Fibroblast of lung (primary cell): ENCODE data around the gene GCAT. TPM values are rescaled to one million over a fixed set of nuclear protein-coding genes. Genes with fewer than 3 reads are reported as not detected.
"Not testable (repeated sequence)": the region's sequence is repeated elsewhere in the genome, so short reads cannot be mapped to it uniquely, and the experiment has no call there.

ENCODE experiments used
- DNase-seq, 2 donors: peaks; one replicate each; pipeline versions ENCODE4 v3.0.0 to v3.0.0-alpha.2; 2010; ENCODE audit warnings: low read depth in 2 of 2
- H2AFZ ChIP-seq: 2 replicates; pipeline ENCODE4 v1.5.1; 2012; ENCODE audit warnings: low read length, control low read depth, inconsistent platforms
- H3K27ac ChIP-seq: 2 replicates; pipeline ENCODE4 v1.5.1; 2011; ENCODE audit warnings: low read length, control low read depth; ENCODE audit not compliant: insufficient read depth
- H3K27me3 ChIP-seq: 2 replicates; pipeline ENCODE4 v1.5.1; 2011; ENCODE audit warnings: mild to moderate bottlenecking, low read length; ENCODE audit not compliant: control insufficient read depth, insufficient read depth
- H3K36me3 ChIP-seq: 2 replicates; pipeline ENCODE4 v1.5.1; 2011; ENCODE audit warnings: low read length; ENCODE audit not compliant: control insufficient read depth, insufficient read depth
- H3K4me1 ChIP-seq: 2 replicates; pipeline ENCODE4 v1.5.1; 2011; ENCODE audit warnings: low read length; ENCODE audit not compliant: control insufficient read depth, insufficient read depth; ENCODE audit errors: extremely low read depth
- H3K4me2 ChIP-seq: 2 replicates; pipeline ENCODE4 v1.5.1; 2011; ENCODE audit warnings: low read length, control low read depth; ENCODE audit not compliant: insufficient read depth; ENCODE audit errors: extremely low read depth
- H3K4me3 ChIP-seq, 4 experiments: fragments of 200-600 bp in 1 of 4; sonication (generic) in 1 of 4; replicated peaks in 1 of 4; 2 replicates each; pipeline ENCODE4 v1.5.1; 2011 to 2016; ENCODE audit warnings: low read length in 4 of 4, low read depth in 3 of 4, mild to moderate bottlenecking in 3 of 4, control low read depth in 2 of 4, inconsistent platforms in 1 of 4, mixed read lengths in 1 of 4; ENCODE audit not compliant: insufficient read depth in 1 of 4; ENCODE audit errors: control extremely low read depth in 1 of 4
- H3K79me2 ChIP-seq: 2 replicates; pipeline ENCODE4 v1.5.1; 2012; ENCODE audit warnings: mild to moderate bottlenecking, low read length, inconsistent platforms; ENCODE audit not compliant: control insufficient read depth, insufficient read depth
- H3K9ac ChIP-seq: 2 replicates; pipeline ENCODE4 v1.5.1; 2011; ENCODE audit warnings: mild to moderate bottlenecking, low read length, control low read depth; ENCODE audit not compliant: insufficient read depth
- H3K9me3 ChIP-seq: 2 replicates; pipeline ENCODE4 v1.5.1; 2012; ENCODE audit warnings: low read depth, low read length; ENCODE audit not compliant: control insufficient read depth, insufficient read depth
- H4K20me1 ChIP-seq: 2 replicates; pipeline ENCODE4 v1.5.1; 2011; ENCODE audit warnings: low read length; ENCODE audit not compliant: control insufficient read depth, insufficient read depth; ENCODE audit errors: extremely low read depth
- CTCF ChIP-seq, 2 donors: IDR thresholded peaks in 1 of 2; conservative IDR thresholded peaks in 1 of 2; 1 replicate in 1 of 2; 2 replicates in 1 of 2; pipeline ENCODE4 v1.5.1; 2011 to 2012; ENCODE audit warnings: low read length in 2 of 2, control low read depth in 1 of 2, inconsistent platforms in 1 of 2, low read depth in 1 of 2, mild to moderate bottlenecking in 1 of 2
- EZH2 ChIP-seq: IDR thresholded peaks from 2 replicates; pipeline ENCODE4 v1.5.1; 2012; ENCODE audit warnings: low read length, control low read depth, mild to moderate bottlenecking; ENCODE audit errors: missing control alignments
- polyA plus RNA-seq, 2 donors: library from polyadenylated mRNA; depleted of rRNA in 1 of 2; stranded (reverse) in 1 of 2; unstranded in 1 of 2; fragments of >200 nt; gene quantifications; 2 replicates each; pipeline ENCODE4 v1.2.1, GENCODE V29; 2011 to 2012; ENCODE audit warnings: missing spikeins in 1 of 2
- total RNA-seq: library from RNA; depleted of rRNA; stranded (reverse); fragments of >200 nt; gene quantifications from 2 replicates; pipeline ENCODE4 v1.2.1, GENCODE V29; 2014

GCAT gene
- total and polyA plus RNA-seq, 2 donors (not counting 1 experiment from before 2014, with no cell fraction given) = 6.6 to 11.9 TPM

- no peak overlapping the region for H3K4me3 ChIP-seq
- H3K4me1 ChIP-seq = peaks cover 5% of the 10 kb centered on the region
- DNase-seq = no peak
- TF ChIP-seq CTCF (conservative IDR thresholded peaks at IDR 0.05 in 1 of 2, IDR thresholded peaks at IDR 0.05 in 1 of 2; ENCODE audit: low read depth in 1 of 2, low read length in 2 of 2) (no peak), EZH2 (no peak)
- H3K9me3 ChIP-seq = no peaks in the 10 kb centered on the region
- no peaks in the 10 kb centered on the region for H3K36me3 ChIP-seq
- no peak overlapping the region for H3K4me2 ChIP-seq
- no peaks in the 10 kb centered on the region for H3K27me3 ChIP-seq
- no peak overlapping the region for H2AFZ ChIP-seq
- no peak overlapping the region for H3K9ac ChIP-seq
- no peaks in the 10 kb centered on the region for H3K79me2 ChIP-seq
- H4K20me1 ChIP-seq = no peaks in the 10 kb centered on the region
- no peak overlapping the region for H3K27ac ChIP-seq
Measured at GRCh38 chr22:37797874-37798500, 9.7 kb upstream of the GCAT start.

GRCh38 chr22:37799979-37800378 is 7.8 kb upstream of the GCAT start:
- not testable (repeated sequence) for H3K9ac ChIP-seq, H3K4me2 ChIP-seq, H3K4me3 ChIP-seq, H3K27me3 ChIP-seq, H3K79me2 ChIP-seq, DNase-seq, H4K20me1 ChIP-seq, H3K27ac ChIP-seq, H2AFZ ChIP-seq, H3K9me3 ChIP-seq, H3K36me3 ChIP-seq, H3K4me1 ChIP-seq

- Histone ChIP-seq H3K27me3 (no peaks in the 10 kb centered on the region), H3K9me3 (no peaks in the 10 kb centered on the region), H3K27ac (no peak overlapping the region), H3K4me1 (peaks cover 9% of the 10 kb centered on the region), H3K79me2 (peaks cover 17% of the 10 kb centered on the region), H4K20me1 (no peaks in the 10 kb centered on the region), H3K36me3 (no peaks in the 10 kb centered on the region), H2AFZ (no peak overlapping the region), H3K4me3 (peak overlapping the region; percentile 31 to 58 (median 51)), H3K4me2 (peak overlapping the region; percentile 64), H3K9ac (no peak overlapping the region)
- no peak for DNase-seq
- TF ChIP-seq CTCF (conservative IDR thresholded peaks at IDR 0.05 in 1 of 2, IDR thresholded peaks at IDR 0.05 in 1 of 2; ENCODE audit: low read depth in 1 of 2, low read length in 2 of 2) (no peak), EZH2 (no peak)
Measured at GRCh38 chr22:37801946-37802309, 5.8 kb upstream of the GCAT start.
